ENCODE data around the gene TNNT2. TPM values are rescaled to one million over a fixed set of nuclear protein-coding genes. Genes with fewer than 3 reads are reported as not detected.

TNNT2 gene
- not detected in 2 replicates for total RNA-seq

DNA sequence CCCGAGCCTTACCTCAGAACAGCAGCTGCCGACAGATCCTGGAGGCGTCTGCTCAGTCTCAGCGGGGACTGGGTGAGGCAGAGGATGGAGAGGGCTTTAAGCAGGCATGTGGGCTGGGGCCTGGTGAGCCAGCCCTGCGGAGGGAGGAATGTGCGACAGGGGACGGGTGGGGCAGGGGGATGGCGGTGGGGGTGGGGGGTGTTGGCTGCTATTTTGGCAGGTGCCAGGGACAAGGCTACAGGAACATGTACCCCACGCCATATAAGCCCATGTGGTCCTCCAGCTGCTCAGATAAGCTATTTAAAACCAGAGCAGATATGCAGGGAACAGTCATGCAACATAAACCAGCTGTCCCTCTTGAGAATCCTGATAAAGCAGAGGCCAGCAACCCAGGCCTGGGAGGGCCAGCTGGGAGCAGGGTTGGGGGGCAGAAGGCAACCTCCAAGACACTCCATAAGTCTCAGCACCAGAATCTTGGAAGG, at the start of gene TNNT2:
Gene TNNT2 (minus strand): TSS at position 70 of the 482 bp plus-strand sequence. CDS start 4,426 bp downstream, outside the sequence.

DNA sequence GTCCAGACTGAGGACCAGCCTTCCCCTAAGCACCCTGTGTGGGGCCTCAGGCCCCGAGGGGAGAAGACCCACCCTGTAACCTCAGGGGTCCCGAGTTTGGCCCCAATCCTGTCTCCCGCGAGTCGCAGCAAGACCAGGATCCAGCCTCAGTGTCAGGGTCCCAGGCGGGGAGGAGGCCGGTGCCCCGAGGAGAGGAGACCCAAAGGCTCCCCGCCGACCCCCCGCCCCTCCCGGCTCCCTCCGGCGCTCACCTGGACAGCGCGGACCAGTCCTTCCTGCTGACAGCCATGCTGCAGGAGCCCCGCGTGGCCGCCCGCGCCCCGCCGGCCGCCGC, 21.5 kb upstream of the TNNT2 start, which contains the start of gene LAD1:
Gene LAD1 (minus strand): TSS at position 307 of the 334 bp plus-strand sequence. CDS start 18 bp downstream, at position 289.

Other genes with a start within 250 kb of the TNNT2 start
- 50.6 and 61.2 TPM in 2 replicates for gene TMEM9, start 223.2 kb downstream of the TNNT2 start, total RNA-seq
- not detected in 2 replicates for gene IGFN1, start 186.9 kb downstream of the TNNT2 start, total RNA-seq
- gene PKP1, start 94.2 kb downstream of the TNNT2 start, total RNA-seq = 0.16 and 0.24 TPM in 2 replicates
- gene LAD1, start 21.6 kb upstream of the TNNT2 start, total RNA-seq = 0.16 TPM in 1 of 2 replicates, not detected in the other
- gene TNNI1, start 44.0 kb upstream of the TNNT2 start, total RNA-seq = not detected in 2 replicates
- 78.7 and 102 TPM in 2 replicates for gene PHLDA3, start 91.5 kb upstream of the TNNT2 start, total RNA-seq
- gene CSRP1, start 129.4 kb upstream of the TNNT2 start, total RNA-seq = 363 and 515 TPM in 2 replicates
- 67.5 and 78.9 TPM in 2 replicates for gene NAV1, start 161.4 kb upstream of the TNNT2 start, total RNA-seq

Data from hair follicle dermal papilla cell (primary cell).